Measurements from ENCODE around the gene TMEM135. TPM values are rescaled to one million over a fixed set of nuclear protein-coding genes. Genes with fewer than 3 reads are reported as not detected.

TMEM135 gene
- total and polyA plus RNA-seq, 2 experiments from 2014 or later: 11.0 to 11.9 TPM

GRCh38 chr11:87301785-87302540 lies 264.2 kb downstream of the TMEM135 start:
- H3K79me2 ChIP-seq (ENCODE audit: insufficient read depth): no peaks in the 10 kb centered on the region
- TF ChIP-seq EZH2 (IDR thresholded peaks at IDR 0.05; ENCODE audit: insufficient read depth, poor library complexity, severe bottlenecking) (no peak), EZH2phosphoT487 (IDR thresholded peaks at IDR 0.05; ENCODE audit: insufficient read depth, low read depth) (no peak)
- no peaks in the 10 kb centered on the region for H4K20me1 ChIP-seq (ENCODE audit: insufficient read depth)
- 48 to 50% methylated on average over 2 of the region's 2 CpGs for WGBS, 2 experiments (ENCODE audit: low coverage in 1 of 2, low lambda C conversion rate in 2 of 2, missing lambda C conversion rate in 2 of 2)
- no peaks in the 10 kb centered on the region for H3K9me3 ChIP-seq (ENCODE audit: low read depth)
- DNase-seq: no peak
- H3K4me2 ChIP-seq (ENCODE audit: unreplicated experiment): no peak overlapping the region
- H3K27ac ChIP-seq: no peak overlapping the region
- no peak overlapping the region for H3K9ac ChIP-seq
- H3K27me3 ChIP-seq (replicated peaks; ENCODE audit: insufficient read depth): no peaks in the 10 kb centered on the region
- in situ Hi-C loops (cut with MboI): no loop called here
- H3K9me2 ChIP-seq (ENCODE audit: insufficient read depth): no peaks in the 10 kb centered on the region
- no peak overlapping the region for H3K4me3 ChIP-seq
- no peaks in the 10 kb centered on the region for H3F3A ChIP-seq (ENCODE audit: insufficient read depth)
- no peaks in the 10 kb centered on the region for H3K4me1 ChIP-seq (ENCODE audit: insufficient read depth)
- no peaks in the 10 kb centered on the region for H3K36me3 ChIP-seq (ENCODE audit: low read depth)
- H2AFZ ChIP-seq: no peak overlapping the region

DNA sequence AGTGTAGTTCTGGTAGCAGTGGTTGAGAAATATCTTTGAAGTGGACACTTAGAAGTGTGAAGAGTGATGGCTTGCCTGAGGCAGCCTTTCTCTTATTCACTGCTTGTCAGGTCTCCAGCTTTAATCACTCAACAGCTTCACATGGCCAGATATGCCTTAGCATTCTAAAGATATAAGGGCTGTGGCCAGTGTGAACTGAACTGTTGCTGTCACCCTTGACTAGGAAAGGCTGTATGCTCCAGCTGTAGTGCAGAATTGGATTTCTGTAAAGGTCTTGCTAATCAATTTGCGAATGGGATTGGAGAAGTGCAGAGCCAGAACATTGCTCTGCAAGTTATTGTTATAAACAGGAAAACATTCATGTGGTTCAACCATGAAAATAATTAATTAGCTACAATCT lies 266.7 kb downstream of the TMEM135 start:
- in situ Hi-C loops (cut with MboI): no loop called here
- 75 to 89% methylated on average over 1 of the region's 1 CpG for whole genome bisulfite sequencing, 2 experiments (ENCODE audit: low coverage in 1 of 2, low lambda C conversion rate in 2 of 2, missing lambda C conversion rate in 2 of 2)
- TF ChIP-seq EZH2phosphoT487 (IDR thresholded peaks at IDR 0.05; ENCODE audit: insufficient read depth, low read depth): no peak
- TF ChIP-seq EZH2 (IDR thresholded peaks at IDR 0.05; ENCODE audit: insufficient read depth, poor library complexity, severe bottlenecking): no peak
- no peaks in the 10 kb centered on the region for H3K79me2 ChIP-seq (ENCODE audit: insufficient read depth)
- no peaks in the 10 kb centered on the region for H3K9me2 ChIP-seq (ENCODE audit: insufficient read depth)
- H2AFZ ChIP-seq: no peak overlapping the region
- no peaks in the 10 kb centered on the region for H3K9me3 ChIP-seq (ENCODE audit: low read depth)
- H3K9ac ChIP-seq: no peak overlapping the region
- H3K36me3 ChIP-seq (ENCODE audit: low read depth): no peaks in the 10 kb centered on the region
- no peaks in the 10 kb centered on the region for H3K27me3 ChIP-seq (replicated peaks; ENCODE audit: insufficient read depth)
- no peaks in the 10 kb centered on the region for H3F3A ChIP-seq (ENCODE audit: insufficient read depth)
- H3K4me2 ChIP-seq (ENCODE audit: unreplicated experiment): no peak overlapping the region
- H3K4me1 ChIP-seq (ENCODE audit: insufficient read depth): no peaks in the 10 kb centered on the region
- no peaks in the 10 kb centered on the region for H4K20me1 ChIP-seq (ENCODE audit: insufficient read depth)
- H3K27ac ChIP-seq: no peak overlapping the region
- DNase-seq: no peak
- H3K4me3 ChIP-seq: no peak overlapping the region

- in situ Hi-C loops (cut with MboI): no loop called here
- Histone ChIP-seq H2AFZ (no peak overlapping the region), H3K4me2 (ENCODE audit: unreplicated experiment) (no peak overlapping the region), H3K79me2 (ENCODE audit: insufficient read depth) (no peaks in the 10 kb centered on the region), H3K27ac (no peak overlapping the region), H3K4me1 (ENCODE audit: insufficient read depth) (no peaks in the 10 kb centered on the region), H3K9ac (no peak overlapping the region), H3K4me3 (no peak overlapping the region), H3K27me3 (replicated peaks; ENCODE audit: insufficient read depth) (no peaks in the 10 kb centered on the region), H3K36me3 (ENCODE audit: low read depth) (no peaks in the 10 kb centered on the region), H4K20me1 (ENCODE audit: insufficient read depth) (no peaks in the 10 kb centered on the region), H3F3A (ENCODE audit: insufficient read depth) (no peaks in the 10 kb centered on the region), H3K9me2 (ENCODE audit: insufficient read depth) (no peaks in the 10 kb centered on the region), H3K9me3 (ENCODE audit: low read depth) (no peaks in the 10 kb centered on the region)
- 100% methylated on average over 1 of the region's 1 CpG for WGBS, 2 experiments (ENCODE audit: low coverage in 1 of 2, low lambda C conversion rate in 2 of 2, missing lambda C conversion rate in 2 of 2)
- TF ChIP-seq EZH2phosphoT487 (IDR thresholded peaks at IDR 0.05; ENCODE audit: insufficient read depth, low read depth) (no peak), EZH2 (IDR thresholded peaks at IDR 0.05; ENCODE audit: insufficient read depth, poor library complexity, severe bottlenecking) (no peak)
- no peak for DNase-seq
These were observed 268.6 kb downstream of the TMEM135 start for GRCh38 chr11:87306262-87306851.

DNA sequence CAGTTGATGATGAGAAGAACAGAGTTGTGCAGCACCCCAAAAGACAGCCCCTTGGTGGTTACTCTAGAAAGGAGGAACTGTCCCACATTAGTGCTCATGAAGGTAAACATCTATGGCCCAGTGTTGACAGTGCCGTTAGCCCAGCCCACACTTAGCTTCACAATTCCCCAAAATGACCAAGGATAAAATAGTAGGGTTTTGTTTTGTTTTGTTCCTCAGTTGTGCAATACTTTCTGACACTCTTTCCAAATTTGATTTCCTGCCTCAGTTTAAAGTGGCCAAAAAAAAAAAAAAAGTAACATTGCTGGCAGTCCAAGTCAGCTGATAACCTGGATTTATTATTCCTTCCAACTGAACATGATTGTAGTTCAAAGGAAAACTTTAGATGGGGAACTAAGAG lies 269.4 kb downstream of the TMEM135 start:
- Histone ChIP-seq H3K4me1 (ENCODE audit: insufficient read depth) (no peaks in the 10 kb centered on the region), H4K20me1 (ENCODE audit: insufficient read depth) (no peaks in the 10 kb centered on the region), H3K4me2 (ENCODE audit: unreplicated experiment) (no peak overlapping the region), H2AFZ (no peak overlapping the region), H3K27me3 (replicated peaks; ENCODE audit: insufficient read depth) (no peaks in the 10 kb centered on the region), H3K4me3 (no peak overlapping the region), H3K27ac (no peak overlapping the region), H3K9me2 (ENCODE audit: insufficient read depth) (no peaks in the 10 kb centered on the region), H3K79me2 (ENCODE audit: insufficient read depth) (no peaks in the 10 kb centered on the region), H3K36me3 (ENCODE audit: low read depth) (no peaks in the 10 kb centered on the region), H3K9ac (no peak overlapping the region), H3F3A (ENCODE audit: insufficient read depth) (no peaks in the 10 kb centered on the region), H3K9me3 (ENCODE audit: low read depth) (no peaks in the 10 kb centered on the region)
- 97 to 100% methylated on average over 1 of the region's 1 CpG for WGBS, 2 experiments (ENCODE audit: low coverage in 1 of 2, low lambda C conversion rate in 2 of 2, missing lambda C conversion rate in 2 of 2)
- DNase-seq: no peak
- in situ Hi-C loops (cut with MboI): no loop called here
- TF ChIP-seq EZH2 (IDR thresholded peaks at IDR 0.05; ENCODE audit: insufficient read depth, poor library complexity, severe bottlenecking) (no peak), EZH2phosphoT487 (IDR thresholded peaks at IDR 0.05; ENCODE audit: insufficient read depth, low read depth) (no peak)
